ENCODE data around the gene TEDC1.

TEDC1 gene

DNA sequence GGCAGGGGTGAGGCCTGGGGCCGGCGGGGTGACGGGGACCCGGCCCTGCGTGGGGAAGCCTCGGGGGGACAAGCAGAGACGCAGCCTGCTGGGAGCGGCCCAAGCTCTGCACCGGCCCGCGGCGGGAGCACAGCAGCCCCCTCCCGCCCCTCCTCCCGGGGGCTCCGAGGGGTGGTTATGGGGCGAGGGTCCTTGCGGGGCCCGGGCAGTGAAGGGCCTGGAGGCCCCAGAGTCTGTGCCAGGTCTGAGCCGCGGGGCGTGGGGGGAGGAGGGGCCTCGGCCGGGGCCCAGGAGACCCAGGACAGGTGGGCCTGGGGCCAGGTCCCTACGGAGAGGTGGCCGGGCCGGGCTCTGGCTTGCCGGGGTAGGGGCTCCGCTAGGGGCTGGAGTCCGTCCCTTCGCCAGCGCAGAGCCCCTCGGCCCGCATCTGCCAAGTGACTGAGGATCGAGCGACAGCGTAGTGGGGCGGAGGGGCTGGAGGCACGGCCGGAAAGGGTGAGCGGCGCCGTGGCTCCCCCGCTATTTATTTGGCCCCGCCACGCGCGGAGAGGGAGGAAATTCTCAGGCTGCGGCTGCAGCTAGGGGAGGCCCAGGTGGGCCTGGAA is 35.8 kb downstream of the TEDC1 start (continued):
- TF ChIP-seq ZNF26 (tag by site-specific recombination; IDR thresholded peaks at IDR 0.05): no peak
- no peak for TF ChIP-seq ZNF48 (tag by site-specific recombination; IDR thresholded peaks at IDR 0.05)
- TF ChIP-seq ZNF146 (tag by site-specific recombination; IDR thresholded peaks at IDR 0.05): no peak
- TF ChIP-seq, protein P1, sequence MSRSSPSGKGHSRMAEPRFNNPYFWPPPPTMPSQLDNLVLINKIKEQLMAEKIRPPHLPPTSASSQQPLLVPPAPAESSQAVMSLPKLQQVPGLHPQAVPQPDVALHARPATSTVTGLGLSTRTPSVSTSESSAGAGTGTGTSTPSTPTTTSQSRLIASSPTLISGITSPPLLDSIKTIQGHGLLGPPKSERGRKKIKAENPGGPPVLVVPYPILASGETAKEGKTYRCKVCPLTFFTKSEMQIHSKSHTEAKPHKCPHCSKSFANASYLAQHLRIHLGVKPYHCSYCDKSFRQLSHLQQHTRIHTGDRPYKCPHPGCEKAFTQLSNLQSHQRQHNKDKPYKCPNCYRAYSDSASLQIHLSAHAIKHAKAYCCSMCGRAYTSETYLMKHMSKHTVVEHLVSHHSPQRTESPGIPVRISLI (tag by site-specific recombination; IDR thresholded peaks at IDR 0.05): no peak
- TF ChIP-seq KLF7 (tag by site-specific recombination; IDR thresholded peaks at IDR 0.05; ENCODE audit: borderline replicate concordance): no peak
- TF ChIP-seq ZNF19 (tag by site-specific recombination; IDR thresholded peaks at IDR 0.05; ENCODE audit: low read depth): no peak
- no peak for TF ChIP-seq ZNF664 (tag by site-specific recombination; IDR thresholded peaks at IDR 0.05)
- no peak for TF ChIP-seq GLI2 (tag by site-specific recombination; IDR thresholded peaks at IDR 0.05; ENCODE audit: borderline replicate concordance, low read depth)
- no peak for TF ChIP-seq ZNF214 (tag by site-specific recombination; IDR thresholded peaks at IDR 0.05; ENCODE audit: borderline replicate concordance)
- no peak for TF ChIP-seq ZNF768 (tag by site-specific recombination; IDR thresholded peaks at IDR 0.05)
- TF ChIP-seq ZNF561 (tag by site-specific recombination; IDR thresholded peaks at IDR 0.05; ENCODE audit: borderline replicate concordance): no peak

DNA sequence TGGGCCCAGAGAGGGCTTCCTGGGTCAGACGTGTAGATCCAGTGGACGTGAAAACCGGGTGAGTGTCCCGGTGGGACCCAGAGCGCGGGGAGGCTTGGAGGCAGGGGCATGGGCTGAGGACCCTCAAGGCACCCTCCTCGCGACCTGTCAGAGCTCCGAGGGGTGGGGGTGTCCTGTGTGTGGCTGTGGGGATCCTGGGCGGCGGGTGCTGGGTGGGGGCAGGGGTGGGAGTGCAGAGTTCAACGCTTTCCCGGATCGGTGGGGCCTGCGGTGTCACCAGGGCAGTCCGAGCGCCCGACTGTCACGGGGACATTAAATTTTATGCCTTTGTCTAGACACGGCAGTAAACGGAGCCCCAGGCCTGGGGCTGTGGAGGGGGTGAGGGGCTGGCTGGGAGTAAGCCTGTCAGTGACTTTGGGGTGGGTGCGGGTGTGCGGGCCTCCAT is 36.4 kb downstream of the TEDC1 start:
- POLR2A ChIA-PET: no interaction called here
- Histone ChIP-seq H3K4me1 (ENCODE audit: control insufficient read depth, insufficient read depth, low read length) (0 out of 2 replicates have a peak, but pooled peaks cover 2% of the 10 kb centered on the region), H3K36me3 (ENCODE audit: control insufficient read depth in 2 of 2, insufficient read depth in 1 of 2, low read length in 2 of 2) (peaks cover 0 to 24% of the 10 kb centered on the region in 2 experiments; a peak in 1 of 3 replicates), H3K4me3 (ENCODE audit: low read depth, low read length) (peak overlapping the region; percentile 56), H3K9me3 (ENCODE audit: control insufficient read depth, insufficient read depth, low read depth, low read length) (no peaks in the 10 kb centered on the region), H3K27ac (ENCODE audit: extremely low read depth, low read depth, low read length) (peak overlapping the region; percentile 74; the same call in 1 of the 2 replicates)
- CTCF ChIA-PET: interaction anchor here (0.6 to 2.1 kb wide), 3 partner anchors 10 to 584 kb away, joined by 3 to 8 read pairs (median 3); no protein-coding TSS in a partner anchor
- TF ChIP-seq ZNF600 (tag by site-specific recombination; IDR thresholded peaks at IDR 0.05): no peak

DNA sequence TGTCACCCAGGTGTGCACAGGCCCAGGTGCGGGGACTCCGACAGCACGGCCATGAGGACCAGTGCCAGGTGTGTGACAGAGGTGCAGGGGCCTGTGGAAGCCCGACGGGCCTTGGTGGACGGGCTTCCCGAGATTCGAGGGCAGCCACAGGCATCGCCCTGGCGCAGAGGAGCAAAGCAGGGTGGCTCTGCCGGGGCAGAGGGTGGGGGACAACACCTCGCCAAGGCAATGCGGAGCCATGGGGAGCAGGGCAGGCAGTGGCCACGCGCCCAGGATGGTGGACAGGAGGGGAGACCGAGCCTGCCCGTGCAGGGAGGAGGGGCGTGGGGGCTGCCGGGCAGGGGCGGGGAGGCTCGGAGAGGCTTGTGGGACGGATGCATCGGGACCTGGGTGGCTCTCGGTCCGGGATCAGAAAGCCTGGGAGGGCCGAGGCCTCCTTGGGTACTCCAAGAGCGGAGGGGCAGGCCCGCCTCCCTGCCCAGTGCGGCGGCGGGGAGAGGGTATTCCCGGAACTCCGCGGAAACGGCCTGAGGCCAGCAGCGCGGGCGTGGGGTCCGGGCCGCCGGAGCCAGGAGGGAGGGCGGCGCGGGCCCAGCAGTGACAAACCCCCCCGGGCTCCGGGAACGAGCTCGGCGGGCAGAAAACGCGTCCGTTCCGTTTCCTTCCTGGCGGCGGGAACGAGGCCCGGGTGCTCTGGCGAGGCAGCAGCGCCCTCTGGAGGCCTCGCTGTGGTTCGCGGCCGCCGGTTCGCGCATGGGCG is 37.0 kb downstream of the TEDC1 start:
- Histone ChIP-seq H3K4me3 (ENCODE audit: low read depth, low read length) (peak overlapping the region; percentile 40), H3K9me3 (ENCODE audit: control insufficient read depth, insufficient read depth, low read depth, low read length) (no peaks in the 10 kb centered on the region), H3K36me3 (ENCODE audit: control insufficient read depth in 2 of 2, insufficient read depth in 1 of 2, low read length in 2 of 2) (peaks cover 0 to 24% of the 10 kb centered on the region in 2 experiments; a peak in 1 of 3 replicates), H3K4me1 (ENCODE audit: control insufficient read depth, insufficient read depth, low read length) (0 out of 2 replicates have a peak, but pooled peaks cover 2% of the 10 kb centered on the region), H3K27ac (ENCODE audit: extremely low read depth, low read depth, low read length) (peak overlapping the region; percentile 74; the same call in 1 of the 2 replicates)
- ChIA-PET POLR2A (interaction anchor here (0.6 to 1.0 kb wide), 4 partner anchors 38 to 227 kb away, joined by 3 to 4 read pairs (median 3); partner anchors contain the start of gene BRF1), CTCF (interaction anchor here (0.6 to 2.1 kb wide), 12 partner anchors 9 to 530 kb away, joined by 3 to 13 read pairs (median 4); no protein-coding TSS in a partner anchor)
- TF ChIP-seq HIC1 (tag by site-specific recombination; IDR thresholded peaks at IDR 0.05): peak; percentile 32
- no peak for TF ChIP-seq ZNF292 (tag by site-specific recombination; IDR thresholded peaks at IDR 0.05; ENCODE audit: borderline replicate concordance, low read depth)
- TF ChIP-seq, protein P2, sequence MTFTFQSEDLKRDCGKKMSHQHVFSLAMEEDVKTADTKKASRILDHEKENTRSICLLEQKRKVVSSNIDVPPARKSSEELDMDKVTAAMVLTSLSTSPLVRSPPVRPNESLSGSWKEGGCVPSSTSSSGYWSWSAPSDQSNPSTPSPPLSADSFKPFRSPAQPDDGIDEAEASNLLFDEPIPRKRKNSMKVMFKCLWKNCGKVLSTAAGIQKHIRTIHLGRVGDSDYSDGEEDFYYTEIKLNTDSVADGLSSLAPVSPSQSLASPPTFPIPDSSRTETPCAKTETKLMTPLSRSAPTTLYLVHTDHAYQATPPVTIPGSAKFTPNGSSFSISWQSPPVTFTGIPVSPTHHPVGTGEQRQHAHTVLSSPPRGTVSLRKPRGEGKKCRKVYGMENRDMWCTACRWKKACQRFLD (tag by site-specific recombination; IDR thresholded peaks at IDR 0.05): no peak
- TF ChIP-seq ZNF324 (tag by site-specific recombination; IDR thresholded peaks at IDR 0.05): no peak
- TF ChIP-seq ZNF548 (tag by site-specific recombination; IDR thresholded peaks at IDR 0.05): no peak
- TF ChIP-seq ZEB2 (tag by site-specific recombination; IDR thresholded peaks at IDR 0.05): peak; percentile 93
- TF ChIP-seq, protein P3, sequence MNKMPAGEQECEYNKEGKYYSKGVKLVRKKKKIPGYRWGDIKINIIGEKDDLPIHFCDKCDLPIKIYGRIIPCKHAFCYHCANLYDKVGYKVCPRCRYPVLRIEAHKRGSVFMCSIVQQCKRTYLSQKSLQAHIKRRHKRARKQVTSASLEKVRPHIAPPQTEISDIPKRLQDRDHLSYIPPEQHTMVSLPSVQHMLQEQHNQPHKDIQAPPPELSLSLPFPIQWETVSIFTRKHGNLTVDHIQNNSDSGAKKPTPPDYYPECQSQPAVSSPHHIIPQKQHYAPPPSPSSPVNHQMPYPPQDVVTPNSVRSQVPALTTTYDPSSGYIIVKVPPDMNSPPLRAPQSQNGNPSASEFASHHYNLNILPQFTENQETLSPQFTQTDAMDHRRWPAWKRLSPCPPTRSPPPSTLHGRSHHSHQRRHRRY (tag by site-specific recombination; IDR thresholded peaks at IDR 0.05): no peak
- TF ChIP-seq MEIS1 (CRISPR knock-in tag; IDR thresholded peaks at IDR 0.05; ENCODE audit: borderline replicate concordance): no peak
- no peak for TF ChIP-seq ZNF624 (tag by site-specific recombination; IDR thresholded peaks at IDR 0.05)
- no peak for TF ChIP-seq ZNF521 (tag by site-specific recombination; IDR thresholded peaks at IDR 0.05)
- peak; percentile 52; the same call in 1 of the 2 replicates for TF ChIP-seq ZNF843 (tag by site-specific recombination; IDR thresholded peaks at IDR 0.05)
- TF ChIP-seq ZSCAN16 (tag by site-specific recombination; IDR thresholded peaks at IDR 0.05): 0 out of 2 replicates have a peak, but pooled peaks have one; percentile 42
- TF ChIP-seq SETDB1 (IDR thresholded peaks at IDR 0.05; ENCODE audit: insufficient read length, low read length): no peak
